ENCODE data around the gene SIRPG.
"Not testable (repeated sequence)": the region's sequence is repeated elsewhere in the genome, so short reads cannot be mapped to it uniquely, and the experiment has no call there.

SIRPG gene

GRCh38 chr20:1616858-1617434 is 40.6 kb downstream of the SIRPG start:
- no peak overlapping the region for H3K27ac ChIP-seq (ENCODE audit: extremely low read depth, low read depth, low read length)
- TF ChIP-seq ZNF571 (tag by site-specific recombination; IDR thresholded peaks at IDR 0.05) (no peak), ZNF394 (tag by site-specific recombination; IDR thresholded peaks at IDR 0.05; ENCODE audit: borderline replicate concordance) (no peak), ZNF398 (tag by site-specific recombination; IDR thresholded peaks at IDR 0.05) (no peak), ZNF621 (tag by site-specific recombination; IDR thresholded peaks at IDR 0.05) (no peak), ZNF121 (tag by site-specific recombination; IDR thresholded peaks at IDR 0.05) (no peak), ZNF785 (tag by site-specific recombination; IDR thresholded peaks at IDR 0.05) (no peak), ZNF366 (tag by site-specific recombination; conservative IDR thresholded peaks at IDR 0.05) (no peak), ZNF658 (tag by site-specific recombination; IDR thresholded peaks at IDR 0.05) (no peak), SP2 (tag by site-specific recombination; IDR thresholded peaks at IDR 0.05) (no peak), ZNF707 (tag by site-specific recombination; IDR thresholded peaks at IDR 0.05) (no peak), ZXDB (tag by site-specific recombination; IDR thresholded peaks at IDR 0.05) (no peak), GLI4 (tag by site-specific recombination; IDR thresholded peaks at IDR 0.05) (no peak), ZNF560 (tag by site-specific recombination; IDR thresholded peaks at IDR 0.05; ENCODE audit: borderline replicate concordance) (no peak), ZSCAN23 (tag by site-specific recombination; IDR thresholded peaks at IDR 0.05) (no peak), ZNF449 (tag by site-specific recombination; IDR thresholded peaks at IDR 0.05) (no peak)
- no peaks in the 10 kb centered on the region for H3K9me3 ChIP-seq (ENCODE audit: control insufficient read depth, insufficient read depth, low read depth, low read length)
- ChIA-PET POLR2A (no interaction called here), CTCF (no interaction called here)
- no peaks in the 10 kb centered on the region for H3K4me1 ChIP-seq (ENCODE audit: control insufficient read depth, insufficient read depth, low read length)
- H3K4me3 ChIP-seq (ENCODE audit: low read depth, low read length): no peak overlapping the region
- no peaks in the 10 kb centered on the region for H3K36me3 ChIP-seq (ENCODE audit: control insufficient read depth in 2 of 2, insufficient read depth in 1 of 2, low read length in 2 of 2)

GRCh38 chr20:1610404-1610803 is 47.2 kb downstream of the SIRPG start:
- H3K4me1 ChIP-seq (ENCODE audit: control insufficient read depth, insufficient read depth, low read length); H3K4me3 ChIP-seq (ENCODE audit: low read depth, low read length); H3K9me3 ChIP-seq (ENCODE audit: control insufficient read depth, insufficient read depth, low read depth, low read length); H3K36me3 ChIP-seq (ENCODE audit: control insufficient read depth in 2 of 2, insufficient read depth in 1 of 2, low read length in 2 of 2); H3K27ac ChIP-seq (ENCODE audit: extremely low read depth, low read depth, low read length); POLR2A ChIA-PET; CTCF ChIA-PET: not testable (repeated sequence)

GRCh38 chr20:1608678-1609347 is 48.8 kb downstream of the SIRPG start:
- H3K4me3 ChIP-seq (ENCODE audit: low read depth, low read length); H3K27ac ChIP-seq (ENCODE audit: extremely low read depth, low read depth, low read length); CTCF ChIA-PET; H3K4me1 ChIP-seq (ENCODE audit: control insufficient read depth, insufficient read depth, low read length); H3K9me3 ChIP-seq (ENCODE audit: control insufficient read depth, insufficient read depth, low read depth, low read length); POLR2A ChIA-PET; H3K36me3 ChIP-seq (ENCODE audit: control insufficient read depth in 2 of 2, insufficient read depth in 1 of 2, low read length in 2 of 2): not testable (repeated sequence)

- Histone ChIP-seq H3K36me3 (ENCODE audit: control insufficient read depth in 2 of 2, insufficient read depth in 1 of 2, low read length in 2 of 2) (no peaks in the 10 kb centered on the region), H3K9me3 (ENCODE audit: control insufficient read depth, insufficient read depth, low read depth, low read length) (no peaks in the 10 kb centered on the region), H3K27ac (ENCODE audit: extremely low read depth, low read depth, low read length) (no peak overlapping the region), H3K4me3 (ENCODE audit: low read depth, low read length) (no peak overlapping the region), H3K4me1 (ENCODE audit: control insufficient read depth, insufficient read depth, low read length) (no peaks in the 10 kb centered on the region)
- ChIA-PET POLR2A (no interaction called here), CTCF (no interaction called here)
- TF ChIP-seq ZNF10 (tag by site-specific recombination; IDR thresholded peaks at IDR 0.05) (no peak), MYNN (tag by site-specific recombination; IDR thresholded peaks at IDR 0.05; ENCODE audit: borderline replicate concordance) (no peak), ZNF211 (tag by site-specific recombination; IDR thresholded peaks at IDR 0.05; ENCODE audit: low read depth) (no peak), ELK4 (IDR thresholded peaks at IDR 0.05; ENCODE audit: borderline replicate concordance, low read depth, low read length) (no peak), SETDB1 (IDR thresholded peaks at IDR 0.05; ENCODE audit: insufficient read length, low read length) (no peak), ZNF169 (tag by site-specific recombination; IDR thresholded peaks at IDR 0.05) (no peak), ZNF560 (tag by site-specific recombination; IDR thresholded peaks at IDR 0.05; ENCODE audit: borderline replicate concordance) (no peak), KLF16 (tag by site-specific recombination; IDR thresholded peaks at IDR 0.05) (no peak), ZNF302 (tag by site-specific recombination; IDR thresholded peaks at IDR 0.05; ENCODE audit: low read depth) (no peak), ZNF362 (tag by site-specific recombination; IDR thresholded peaks at IDR 0.05) (no peak)
Measured at GRCh38 chr20:1600736-1601135, 56.8 kb downstream of the SIRPG start.
